ENCODE results near the gene FCN2.

DNA sequence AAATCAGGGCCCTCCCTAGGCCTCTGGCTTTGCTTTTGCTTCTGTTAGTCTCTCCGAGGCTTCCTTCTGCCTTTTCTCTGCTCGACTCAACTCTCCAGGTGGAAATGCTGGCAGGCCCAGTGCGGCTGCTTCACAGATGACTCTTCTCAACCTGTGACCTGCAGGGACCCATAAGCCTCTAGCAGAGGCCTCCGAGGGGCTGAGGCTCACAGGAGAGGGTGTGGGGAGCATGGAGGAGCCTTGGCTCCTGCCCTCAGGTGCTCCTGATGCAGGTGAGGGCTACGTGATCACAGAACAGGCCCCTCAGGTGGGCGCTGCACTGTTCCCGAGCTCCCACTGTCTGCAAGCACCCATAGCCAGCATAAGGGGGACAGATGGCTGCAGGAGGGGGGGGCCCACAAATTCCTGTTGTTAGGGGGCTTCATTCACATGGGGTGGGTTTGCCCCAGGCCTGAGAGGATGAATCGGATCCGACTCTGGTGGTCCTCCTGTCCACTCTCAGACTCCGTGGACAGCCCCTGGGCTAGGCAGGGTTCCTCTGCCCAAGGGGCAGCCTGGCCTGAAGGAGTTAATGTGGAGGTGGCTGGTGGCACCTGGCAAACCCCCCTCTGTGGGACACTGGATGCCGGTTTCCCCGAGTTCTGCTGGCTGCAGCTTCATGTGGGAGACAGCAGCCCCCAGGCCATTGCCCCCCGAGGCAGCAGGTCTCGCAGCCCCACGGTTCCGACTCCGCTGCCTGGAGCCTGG lies 10.9 kb upstream of the FCN2 start:
- TF ChIP-seq CTCF (IDR thresholded peaks at IDR 0.05): no peak
- no peak for TF ChIP-seq POLR2A (IDR thresholded peaks at IDR 0.05)

All from upper lobe of left lung (tissue), 4 donors.